GM18517 (cell line): ENCODE measurements around the gene CACNA1D.
"Not testable (repeated sequence)": the region's sequence is repeated elsewhere in the genome, so short reads cannot be mapped to it uniquely, and the experiment has no call there.

Experiments
- ATAC-seq: cut with Tn5 transposase; IDR thresholded peaks from one replicate; pipeline ENCODE4 v1.9.1; 2021; ENCODE audit warnings: mild to moderate bottlenecking, moderate library complexity; ENCODE audit not compliant: unreplicated experiment

The CACNA1D gene

GRCh38 chr3:53570709-53571108 is 76.3 kb downstream of the CACNA1D start:
- no peak for ATAC-seq

- ATAC-seq, result no peak
Observed at GRCh38 chr3:53571264-53571663, 76.9 kb downstream of the CACNA1D start.

- ATAC-seq, result not testable (repeated sequence)
Observed at GRCh38 chr3:53572184-53572583, 77.8 kb downstream of the CACNA1D start.

- ATAC-seq, result no peak
Observed at GRCh38 chr3:53577506-53577905, 83.1 kb downstream of the CACNA1D start.

GRCh38 chr3:53579636-53580035 is 85.2 kb downstream of the CACNA1D start:
- no peak for ATAC-seq

GRCh38 chr3:53581671-53582070 is 87.3 kb downstream of the CACNA1D start:
- ATAC-seq, result no peak

GRCh38 chr3:53583161-53583690 is 88.8 kb downstream of the CACNA1D start:
- ATAC-seq, result no peak

- no peak for ATAC-seq
Observed at GRCh38 chr3:53585049-53585448, 90.6 kb downstream of the CACNA1D start.

GRCh38 chr3:53585627-53586026 is 91.2 kb downstream of the CACNA1D start:
- ATAC-seq, result no peak

- no peak for ATAC-seq
Observed at GRCh38 chr3:53588122-53588521, 93.7 kb downstream of the CACNA1D start.

- no peak for ATAC-seq
Observed at GRCh38 chr3:53589201-53589600, 94.8 kb downstream of the CACNA1D start.

- ATAC-seq, result no peak
Observed at GRCh38 chr3:53589806-53590205, 95.4 kb downstream of the CACNA1D start.

GRCh38 chr3:53590606-53591005 is 96.2 kb downstream of the CACNA1D start:
- ATAC-seq, result no peak

GRCh38 chr3:53591646-53592045 is 97.2 kb downstream of the CACNA1D start:
- ATAC-seq, result no peak

GRCh38 chr3:53592862-53593261 is 98.5 kb downstream of the CACNA1D start:
- ATAC-seq, result no peak

GRCh38 chr3:53593611-53594010 is 99.2 kb downstream of the CACNA1D start:
- ATAC-seq, result no peak

GRCh38 chr3:53594276-53594675 is 99.9 kb downstream of the CACNA1D start:
- no peak for ATAC-seq

GRCh38 chr3:53595660-53596059 is 101.2 kb downstream of the CACNA1D start:
- ATAC-seq, result no peak

GRCh38 chr3:53597136-53597915 is 102.9 kb downstream of the CACNA1D start:
- ATAC-seq, result no peak

GRCh38 chr3:53599771-53600170 is 105.4 kb downstream of the CACNA1D start:
- no peak for ATAC-seq

- no peak for ATAC-seq
Observed at GRCh38 chr3:53602866-53603265, 108.5 kb downstream of the CACNA1D start.

GRCh38 chr3:53604232-53604631 is 109.8 kb downstream of the CACNA1D start:
- no peak for ATAC-seq

GRCh38 chr3:53606793-53607192 is 112.4 kb downstream of the CACNA1D start:
- no peak for ATAC-seq
